K562 (cell line): Measurements from ENCODE around the gene MED15. TPM values are rescaled to one million over a fixed set of nuclear protein-coding genes. Genes with fewer than 3 reads are reported as not detected.
A peak's percentile ranks its signal among the peaks of the same experiment; 100 is the strongest.

Experiments
- ATF3 ChIP-seq, 2 experiments: fragments of 450-650 bp in 1 of 2; sonication (generic) in 1 of 2; formaldehyde crosslinking in 1 of 2; IDR thresholded peaks in 1 of 2; conservative IDR thresholded peaks in 1 of 2; 2 replicates each; pipeline versions ENCODE4 v1.6.1 to v1.8.1; 2016 to 2023; ENCODE audit warnings: mild to moderate bottlenecking in 2 of 2, moderate library complexity in 2 of 2, inconsistent platforms in 1 of 2, missing genetic modification reagents in 1 of 2
- CBX8 ChIP-seq: fragments of 200-600 bp; sonication (generic); IDR thresholded peaks from 2 replicates; pipeline ENCODE4 v1.6.1; 2012; ENCODE audit warnings: borderline replicate concordance, mixed run types, low read depth, mild to moderate bottlenecking, moderate library complexity, mixed read lengths, low read length, control low read depth, inconsistent platforms; ENCODE audit not compliant: poor library complexity, severe bottlenecking; ENCODE audit errors: extremely low read depth
- CGGBP1 ChIP-seq: fragments of 250-450 bp; sonication (Bioruptor Pico); IDR thresholded peaks from 2 replicates; pipeline ENCODE4 v1.9.0; 2021; ENCODE audit warnings: mild to moderate bottlenecking
- FOXJ3 ChIP-seq: sonication (generic); formaldehyde crosslinking; IDR thresholded peaks from 2 replicates; pipeline ENCODE4 v1.4.0; 2020; ENCODE audit warnings: mild to moderate bottlenecking, missing genetic modification reagents
- MAX ChIP-seq: sonication (generic); formaldehyde crosslinking; IDR thresholded peaks from 2 replicates; pipeline ENCODE4 v1.9.0; 2022; ENCODE audit warnings: mild to moderate bottlenecking, missing genetic modification reagents
- MED1 ChIP-seq: sonication (generic); formaldehyde crosslinking; IDR thresholded peaks from 2 replicates; pipeline ENCODE4 v1.8.1; 2023; ENCODE audit warnings: missing genetic modification reagents, borderline replicate concordance
- POLR2G ChIP-seq: fragments of 200-400 bp; formaldehyde crosslinking; IDR thresholded peaks from 2 replicates; pipeline ENCODE4 v1.6.1; 2017; ENCODE audit warnings: low read depth, mild to moderate bottlenecking, antibody characterized with exemption, low read length, moderate library complexity
- RB1 ChIP-seq: fragments of 450-650 bp; IDR thresholded peaks from 2 replicates; pipeline ENCODE4 v1.6.1; 2017; ENCODE audit warnings: low read depth, mild to moderate bottlenecking
- TCF15 ChIP-seq: fragments of 250-450 bp; sonication (Bioruptor Pico); IDR thresholded peaks from 2 replicates; pipeline ENCODE4 v1.8.0; 2022; ENCODE audit warnings: moderate library complexity, mild to moderate bottlenecking, inconsistent platforms
- TEAD1 ChIP-seq, 2 experiments: fragments of 450-650 bp in 1 of 2; sonication (generic) in 1 of 2; formaldehyde crosslinking; IDR thresholded peaks; 2 replicates each; pipeline versions ENCODE4 v1.4.0 to v1.8.0; 2020 to 2022; ENCODE audit warnings: mild to moderate bottlenecking in 2 of 2, missing genetic modification reagents in 1 of 2
- USF2 ChIP-seq: sonication (generic); formaldehyde crosslinking; IDR thresholded peaks from 2 replicates; pipeline ENCODE4 v1.5.0; 2020; ENCODE audit warnings: missing genetic modification reagents
- XRCC3 ChIP-seq: fragments of 450-650 bp; IDR thresholded peaks from 2 replicates; pipeline ENCODE4 v1.6.1; 2017; ENCODE audit warnings: mild to moderate bottlenecking, moderate library complexity
- ZNF165 ChIP-seq: fragments of 250-450 bp; sonication (Bioruptor Pico); IDR thresholded peaks from 2 replicates; pipeline ENCODE4 v1.4.0; 2020; ENCODE audit warnings: borderline replicate concordance
- ZNF277 ChIP-seq: fragments of 250-450 bp; sonication (Bioruptor Pico); IDR thresholded peaks from 2 replicates; pipeline ENCODE4 v1.8.0; 2022; ENCODE audit warnings: inconsistent platforms, mild to moderate bottlenecking, moderate library complexity, borderline replicate concordance
- ZNF316 ChIP-seq: fragments of 450-650 bp; IDR thresholded peaks from 2 replicates; pipeline ENCODE4 v1.6.1; 2016
- ZNF395 ChIP-seq: fragments of 200-800 bp; sonication (Bioruptor generic); IDR thresholded peaks from 2 replicates; pipeline ENCODE4 v1.6.1; 2017; ENCODE audit warnings: missing genetic modification characterization, missing compliant biosample characterization
- ZNF449 ChIP-seq: fragments of 250-450 bp; sonication (Bioruptor Pico); IDR thresholded peaks from 2 replicates; pipeline ENCODE4 v1.8.0; 2022; ENCODE audit warnings: moderate library complexity, mild to moderate bottlenecking, inconsistent platforms
- polyA plus RNA-seq, 8 experiments: library from polyadenylated mRNA; depleted of rRNA in 4 of 8; stranded (reverse) in 5 of 8; unstranded in 3 of 8; fragments of >200 nt; fragmentation: Nextera tagmentation in 2 of 8; fragmentation: Illumina TruSeq in 1 of 8; extraction: Ambion mirVana in 2 of 8; extraction: Trizol in 1 of 8; gene quantifications; 2 replicates each; pipeline versions ENCODE4 v1.2.1 to v1.2.3, GENCODE V29; 2011 to 2014; ENCODE audit warnings: inconsistent platforms in 1 of 8, missing spikeins in 1 of 8
- total RNA-seq, 7 experiments: library from RNA; depleted of rRNA in 6 of 7; stranded (reverse); fragments of >200 nt in 6 of 7; fragmentation: Illumina TruSeq in 2 of 7; extraction: Trizol in 2 of 7; gene quantifications; 2 replicates each; pipeline versions ENCODE4 v1.2.1 to v1.2.3, GENCODE V29; 2011 to 2021; ENCODE audit warnings: low replicate concordance in 1 of 7

MED15 gene
- total and polyA plus RNA-seq, 9 of the 15 experiments (the other 6 are each of a cell fraction or from before 2014, with no cell fraction given), result 4.0 to 271 (median 60.1) TPM

GRCh38 chr22:20573833-20574615 is 66.6 kb downstream of the MED15 start (continued):
- TF ChIP-seq CGGBP1 (CRISPR knock-in tag), result no peak
- TF ChIP-seq CBX8, result no peak
- no peak for TF ChIP-seq XRCC3
- TF ChIP-seq ZNF395 (CRISPR knock-in tag), result no peak
- no peak for TF ChIP-seq TCF15 (CRISPR knock-in tag)
- 0 out of 2 replicates have a peak, but pooled peaks have one; percentile 15 for TF ChIP-seq RB1
- TF ChIP-seq ZNF277 (CRISPR knock-in tag), result 0 out of 2 replicates have a peak, but pooled peaks have one; percentile 11
- peak; percentile 38; the same call in 1 of the 2 replicates for TF ChIP-seq FOXJ3 (CRISPR knock-in tag)
- TF ChIP-seq ZNF316, result no peak
- TF ChIP-seq ZNF165 (CRISPR knock-in tag), result 0 out of 2 replicates have a peak, but pooled peaks have one; percentile 6
- peak; percentile 63 for TF ChIP-seq MAX
- TF ChIP-seq TEAD1 (CRISPR knock-in tag; IDR thresholded peaks at IDR 0.05), result peak in 1 of 2 experiments; percentile 63; a peak in 1 of 4 replicates
- TF ChIP-seq USF2 (CRISPR knock-in tag), result no peak
- no peak for TF ChIP-seq ZNF449 (CRISPR knock-in tag)
- TF ChIP-seq POLR2G, result peak; percentile 67
- no peak for TF ChIP-seq ATF3 (IDR thresholded peaks at IDR 0.05)
- 0 out of 2 replicates have a peak, but pooled peaks have one; percentile 24 for TF ChIP-seq ATF3 (CRISPR knock-in tag; conservative IDR thresholded peaks at IDR 0.05)
- no peak for TF ChIP-seq MED1
- TF ChIP-seq, all 486 proteins: peak for 20
